Stomach (tissue), 9 donors: ENCODE measurements around the gene GPRIN1. TPM values are rescaled to one million over a fixed set of nuclear protein-coding genes. Genes with fewer than 3 reads are reported as not detected.
"Not testable (repeated sequence)": the region's sequence is repeated elsewhere in the genome, so short reads cannot be mapped to it uniquely, and the experiment has no call there.

Experiments
- DNase-seq, 2 donors: peaks; one replicate each; pipeline versions ENCODE4 v3.0.0 to v3.0.0-alpha.2; 2013 to 2019
- H3K27ac ChIP-seq, 5 donors: fragments of 200-600 bp in 4 of 5; sonication (generic) in 4 of 5; one replicate each; pipeline ENCODE4 v1.5.1; 2013 to 2019; ENCODE audit warnings: mild to moderate bottlenecking in 1 of 5, moderate library complexity in 1 of 5
- H3K27me3 ChIP-seq, 3 donors: fragments of 200-600 bp; sonication (generic); one replicate each; pipeline ENCODE4 v1.5.1; 2017 to 2019; ENCODE audit warnings: mixed run types in 1 of 3
- H3K36me3 ChIP-seq, 4 donors: fragments of 200-600 bp; sonication (generic); 1 replicate in 3 of 4; 2 replicates in 1 of 4; pipeline ENCODE4 v1.5.1; 2016 to 2019
- H3K4me1 ChIP-seq, 4 donors: fragments of 200-600 bp; sonication (generic); one replicate each; pipeline ENCODE4 v1.5.1; 2016 to 2019
- H3K4me3 ChIP-seq, 4 donors: fragments of 200-600 bp; sonication (generic) in 3 of 4; one replicate each; pipeline ENCODE4 v1.5.1; 2016 to 2019; ENCODE audit warnings: mild to moderate bottlenecking in 1 of 4
- H3K9me3 ChIP-seq, 4 donors: fragments of 200-600 bp; sonication (generic); one replicate each; pipeline ENCODE4 v1.5.1; 2016 to 2019
- EP300 ChIP-seq: sonication (generic); formaldehyde crosslinking; IDR thresholded peaks from one replicate; pipeline ENCODE4 v1.6.1; 2017; ENCODE audit warnings: antibody characterized with exemption
- POLR2A ChIP-seq, 4 donors: fragments of 450-650 bp; IDR thresholded peaks; one replicate each; pipeline ENCODE4 v1.6.1; 2016; ENCODE audit warnings: antibody characterized with exemption in 4 of 4, control low read depth in 2 of 4, mild to moderate bottlenecking in 1 of 4, moderate library complexity in 1 of 4
- POLR2AphosphoS5 ChIP-seq, 3 donors: sonication (generic); formaldehyde crosslinking; IDR thresholded peaks; one replicate each; pipeline ENCODE4 v1.6.1; 2016; ENCODE audit warnings: antibody characterized with exemption in 3 of 3
- WGBS, 5 donors: extraction: QIAGEN DNeasy Blood & Tissue Kit in 3 of 5; methylation state at CpG; one replicate each; pipeline versions ENCODE4 v1.1.5 to v1.1.7; 2013 to 2018; 5-methylcytosine and 5-hydroxymethylcytosine counted together
- intact Hi-C: fragments of 100-400 bp; cut with DNase I; formaldehyde crosslinking; loops from one replicate; pipeline ENCODE4 v1.15.1; 2023; ENCODE audit warnings: low total_unique reads
- polyA plus RNA-seq, 3 donors: library from polyadenylated mRNA; stranded (reverse); fragments of 200-250 nt; gene quantifications; one replicate each; pipeline ENCODE4 v1.2.3, GENCODE V29; 2013
- total RNA-seq, 5 donors: library from RNA; depleted of rRNA; stranded (reverse); fragments of >200 nt; gene quantifications; one replicate each; pipeline versions ENCODE4 v1.1.0 to v1.2.3, GENCODE V29; 2014 to 2016
- TF ChIP-seq, protein P1 (sequence below), 7 experiments: fragments of 450-650 bp in 4 of 7; fragments of 200-600 bp in 3 of 7; sonication (generic) in 3 of 7; IDR thresholded peaks; one replicate each; pipeline ENCODE4 v1.5.1; 2016 to 2019; ENCODE audit warnings: antibody characterized with exemption in 7 of 7, control low read depth in 2 of 7, mild to moderate bottlenecking in 1 of 7
- donor health status: healthy with polysubstance abuse.
- donor health status: Bipolar disorder and iron deficiency.
- donor health status: healthy.

GPRIN1 gene
- total and polyA plus RNA-seq, 8 donors: 0.30 to 1.4 (median 0.59) TPM; not detected in 2

DNA sequence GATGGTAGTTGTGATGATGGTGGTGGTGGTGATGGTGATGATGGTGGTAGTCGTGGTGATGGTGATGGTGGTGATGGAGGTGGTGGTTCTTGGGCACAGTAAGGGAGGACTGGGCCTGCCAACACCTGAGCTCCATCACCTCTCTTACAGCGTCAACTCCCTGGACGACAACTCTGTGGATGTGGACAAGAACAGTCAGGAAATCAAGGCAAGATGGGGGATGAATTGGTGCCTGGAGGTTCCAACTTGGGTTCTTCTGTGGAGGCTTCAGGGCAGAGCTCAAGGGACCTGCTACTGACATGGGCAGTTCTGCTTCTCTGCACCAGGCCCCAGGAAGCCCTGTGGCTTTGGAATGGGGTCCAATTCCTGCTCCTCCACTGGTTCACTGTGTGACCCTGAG lies 17.4 kb downstream of the GPRIN1 start:
- Histone ChIP-seq H3K27me3 (peaks cover 0 to 43% (median 13%) of the 10 kb centered on the region in 3 donors), H3K36me3 (no peaks in the 10 kb centered on the region), H3K27ac (no peak overlapping the region), H3K4me1 (peaks cover 6 to 15% (median 13%) of the 10 kb centered on the region in 4 donors), H3K9me3 (no peaks in the 10 kb centered on the region), H3K4me3 (no peak overlapping the region)
- no peak for DNase-seq
- TF ChIP-seq POLR2A (IDR thresholded peaks at IDR 0.05) (no peak), POLR2AphosphoS5 (IDR thresholded peaks at IDR 0.05) (no peak), EP300 (no peak)
- TF ChIP-seq, protein P1, sequence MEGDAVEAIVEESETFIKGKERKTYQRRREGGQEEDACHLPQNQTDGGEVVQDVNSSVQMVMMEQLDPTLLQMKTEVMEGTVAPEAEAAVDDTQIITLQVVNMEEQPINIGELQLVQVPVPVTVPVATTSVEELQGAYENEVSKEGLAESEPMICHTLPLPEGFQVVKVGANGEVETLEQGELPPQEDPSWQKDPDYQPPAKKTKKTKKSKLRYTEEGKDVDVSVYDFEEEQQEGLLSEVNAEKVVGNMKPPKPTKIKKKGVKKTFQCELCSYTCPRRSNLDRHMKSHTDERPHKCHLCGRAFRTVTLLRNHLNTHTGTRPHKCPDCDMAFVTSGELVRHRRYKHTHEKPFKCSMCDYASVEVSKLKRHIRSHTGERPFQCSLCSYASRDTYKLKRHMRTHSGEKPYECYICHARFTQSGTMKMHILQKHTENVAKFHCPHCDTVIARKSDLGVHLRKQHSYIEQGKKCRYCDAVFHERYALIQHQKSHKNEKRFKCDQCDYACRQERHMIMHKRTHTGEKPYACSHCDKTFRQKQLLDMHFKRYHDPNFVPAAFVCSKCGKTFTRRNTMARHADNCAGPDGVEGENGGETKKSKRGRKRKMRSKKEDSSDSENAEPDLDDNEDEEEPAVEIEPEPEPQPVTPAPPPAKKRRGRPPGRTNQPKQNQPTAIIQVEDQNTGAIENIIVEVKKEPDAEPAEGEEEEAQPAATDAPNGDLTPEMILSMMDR (IDR thresholded peaks at IDR 0.05): no peak
- WGBS, 5 donors: 88 to 98% (median 95%) methylated on average over 3 of the region's 3 CpGs
- intact Hi-C loops: no loop called here

DNA sequence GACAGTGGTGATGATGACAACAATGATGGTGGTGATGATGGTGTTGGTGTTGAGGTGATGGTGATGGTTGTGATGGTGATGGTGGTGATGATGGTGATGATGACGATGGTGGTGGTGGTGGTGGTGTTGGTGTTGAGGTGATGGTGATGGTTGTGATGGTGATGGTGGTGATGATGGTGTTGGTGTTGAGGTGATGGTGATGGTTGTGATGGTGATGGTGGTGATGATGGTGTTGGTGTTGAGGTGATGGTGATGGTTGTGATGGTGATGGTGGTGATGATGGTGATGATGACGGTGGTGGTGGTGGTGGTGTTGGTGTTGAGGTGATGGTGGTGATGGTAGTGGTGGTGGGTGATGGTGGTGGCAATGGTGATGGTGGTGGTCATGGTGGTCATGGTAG lies 18.3 kb downstream of the GPRIN1 start:
- H3K9me3 ChIP-seq, H3K4me1 ChIP-seq, intact Hi-C loops, H3K4me3 ChIP-seq, H3K27ac ChIP-seq, DNase-seq, H3K36me3 ChIP-seq: not testable (repeated sequence)
- WGBS, 5 donors: 16 to 70% (median 57%) methylated on average over 1 to 2 of the region's 2 CpGs
- TF ChIP-seq POLR2A (IDR thresholded peaks at IDR 0.05): peak in 1 of 4 donors; percentile 48
- H3K27me3 ChIP-seq: peaks cover 0 to 35% (median 13%) of the 10 kb centered on the region in 3 donors

DNA sequence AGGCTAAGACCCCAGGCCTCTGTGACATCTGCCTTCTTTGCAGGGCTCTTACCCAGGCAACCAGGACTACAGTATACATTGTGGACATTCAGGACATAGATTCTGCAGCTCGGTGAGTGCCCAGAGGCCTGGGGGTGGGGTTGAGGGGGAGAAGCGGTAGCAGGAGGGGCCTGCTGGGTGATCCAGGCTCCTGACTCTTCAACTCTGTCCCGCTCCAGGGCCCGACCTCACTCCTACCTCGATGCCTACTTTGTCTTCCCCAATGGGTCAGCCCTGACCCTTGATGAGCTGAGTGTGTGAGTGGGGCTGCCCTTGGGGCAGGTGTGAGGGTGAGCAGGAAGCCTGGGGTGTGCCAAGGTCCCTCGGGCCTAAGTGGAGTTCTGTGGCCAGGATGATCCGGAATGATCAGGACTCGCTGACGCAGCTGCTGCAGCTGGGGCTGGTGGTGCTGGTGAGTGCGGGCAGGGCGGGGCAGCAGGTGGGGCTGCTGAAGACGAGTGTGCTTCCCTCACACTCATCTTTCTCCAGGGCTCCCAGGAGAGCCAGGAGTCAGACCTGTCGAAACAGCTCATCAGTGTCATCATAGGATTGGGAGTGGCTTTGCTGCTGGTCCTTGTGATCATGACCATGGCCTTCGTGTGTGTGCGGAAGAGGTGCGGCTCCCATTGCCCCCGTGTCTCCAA lies 19.8 kb downstream of the GPRIN1 start:
- Histone ChIP-seq H3K9me3 (peaks cover 5 to 13% (median 8%) of the 10 kb centered on the region in 4 donors), H3K27me3 (peaks cover 0 to 20% (median 0%) of the 10 kb centered on the region in 3 donors), H3K4me1 (no peaks in the 10 kb centered on the region), H3K4me3 (no peak overlapping the region), H3K27ac (no peak overlapping the region), H3K36me3 (no peaks in the 10 kb centered on the region)
- DNase-seq: no peak
- WGBS, 5 donors: 81 to 86% (median 85%) methylated on average over 11 to 17 of the region's 17 CpGs
- intact Hi-C loops: no loop called here
- no peak for TF ChIP-seq EP300
- TF ChIP-seq POLR2AphosphoS5 (IDR thresholded peaks at IDR 0.05): no peak
- TF ChIP-seq, protein P1 (IDR thresholded peaks at IDR 0.05): no peak
- no peak for TF ChIP-seq POLR2A (IDR thresholded peaks at IDR 0.05)

DNA sequence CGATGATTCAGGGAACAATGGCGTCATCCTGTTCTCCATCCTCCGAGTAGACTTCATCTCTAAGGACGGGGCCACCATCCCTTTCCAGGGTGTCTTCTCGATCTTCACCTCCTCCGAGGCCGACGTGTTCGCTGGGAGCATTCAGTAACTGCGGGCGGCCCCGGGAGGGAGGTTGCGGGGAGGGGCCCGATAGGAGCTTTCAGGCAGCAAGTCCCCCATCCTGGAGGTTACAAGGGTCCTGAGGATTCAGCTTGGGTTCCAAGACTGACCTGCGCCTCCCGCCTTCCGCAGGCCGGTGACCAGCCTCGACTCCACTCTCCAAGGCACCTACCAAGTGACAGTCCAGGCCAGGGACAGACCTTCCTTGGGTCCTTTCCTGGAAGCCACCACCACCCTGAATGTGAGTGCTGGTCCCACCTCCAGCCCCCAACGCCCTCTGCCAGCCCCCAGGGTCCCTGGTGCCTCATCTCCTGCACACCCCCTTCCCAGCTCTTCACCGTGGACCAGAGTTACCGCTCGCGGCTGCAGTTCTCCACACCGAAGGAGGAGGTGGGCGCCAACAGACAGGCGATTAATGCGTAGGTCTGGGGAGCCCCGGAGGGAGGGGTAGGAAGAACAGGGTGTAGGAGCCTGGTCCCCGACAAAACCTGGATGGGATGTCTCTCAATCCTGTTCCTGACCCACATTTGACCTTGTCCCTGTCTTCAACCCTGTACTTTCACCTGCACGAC lies 20.8 kb downstream of the GPRIN1 start:
- H3K4me3 ChIP-seq: no peak overlapping the region
- H3K27ac ChIP-seq: no peak overlapping the region
- 85 to 91% (median 89%) methylated on average over 25 to 31 of the region's 31 CpGs for WGBS, 5 donors
- TF ChIP-seq POLR2AphosphoS5 (IDR thresholded peaks at IDR 0.05) (no peak), POLR2A (IDR thresholded peaks at IDR 0.05) (no peak), EP300 (no peak)
- TF ChIP-seq, protein P1 (IDR thresholded peaks at IDR 0.05): no peak
- peaks cover 5 to 21% (median 17%) of the 10 kb centered on the region in 4 donors for H3K9me3 ChIP-seq
- no peaks in the 10 kb centered on the region for H3K4me1 ChIP-seq
- no peaks in the 10 kb centered on the region for H3K36me3 ChIP-seq
- intact Hi-C loops: no loop called here
- peaks cover 0 to 10% (median 0%) of the 10 kb centered on the region in 3 donors for H3K27me3 ChIP-seq
- no peak for DNase-seq
